ENCODE results near the gene NDFIP2. TPM values are rescaled to one million over a fixed set of nuclear protein-coding genes. Genes with fewer than 3 reads are reported as not detected.
A peak's percentile ranks its signal among the peaks of the same experiment; 100 is the strongest.

Gene NDFIP2
- total RNA-seq: 10 to 100 TPM; 16.4 to 62.1 (median 40.7) TPM
- polyA plus RNA-seq: 10 to 100 TPM in 1 of 3 donors, 1 to 10 TPM in 2; 5.2 to 50.7 (median 9.3) TPM
- long read RNA-seq, donor 1, full-length matches to known transcripts: 31 of 37 reads
- long read RNA-seq, donor 1, partial matches to known transcripts: 6 of 37 reads
- long read RNA-seq, donor 1, other reads (novel, unspliced or antisense): 0 of 37 reads
- long read RNA-seq, donor 2, full-length matches to known transcripts: 16 of 42 reads
- long read RNA-seq, donor 2, partial matches to known transcripts: 26 of 42 reads
- long read RNA-seq, donor 2, other reads (novel, unspliced or antisense): 0 of 42 reads
- long read RNA-seq, donor 3, full-length matches to known transcripts: 21 of 28 reads
- long read RNA-seq, donor 3, partial matches to known transcripts: 7 of 28 reads
- long read RNA-seq, donor 3, other reads (novel, unspliced or antisense): 0 of 28 reads
- long read RNA-seq, donor 4, full-length matches to known transcripts: 40 of 45 reads
- long read RNA-seq, donor 4, partial matches to known transcripts: 0 of 45 reads
- long read RNA-seq, donor 4, other reads (novel, unspliced or antisense): 5 of 45 reads
- long read RNA-seq, donor 5, full-length matches to known transcripts: 103 of 123 reads
- long read RNA-seq, donor 5, partial matches to known transcripts: 2 of 123 reads
- long read RNA-seq, donor 5, other reads (novel, unspliced or antisense): 18 of 123 reads
- long read RNA-seq, donor 6, full-length matches to known transcripts: 15 of 15 reads
- long read RNA-seq, donor 6, partial matches to known transcripts: 0 of 15 reads
- long read RNA-seq, donor 6, other reads (novel, unspliced or antisense): 0 of 15 reads
- long read RNA-seq, donor 7, full-length matches to known transcripts: 13 of 19 reads
- long read RNA-seq, donor 7, partial matches to known transcripts: 6 of 19 reads
- long read RNA-seq, donor 7, other reads (novel, unspliced or antisense): 0 of 19 reads
- long read RNA-seq, donor 8, full-length matches to known transcripts: 35 of 40 reads
- long read RNA-seq, donor 8, partial matches to known transcripts: 5 of 40 reads
- long read RNA-seq, donor 8, other reads (novel, unspliced or antisense): 0 of 40 reads
- long read RNA-seq, donor 9, full-length matches to known transcripts: 17 of 36 reads
- long read RNA-seq, donor 9, partial matches to known transcripts: 19 of 36 reads
- long read RNA-seq, donor 9, other reads (novel, unspliced or antisense): 0 of 36 reads
- long read RNA-seq, donor 10, full-length matches to known transcripts: 12 of 12 reads
- long read RNA-seq, donor 10, partial matches to known transcripts: 0 of 12 reads
- long read RNA-seq, donor 10, other reads (novel, unspliced or antisense): 0 of 12 reads

GRCh38 chr13:79480954-79481684, at the start of gene NDFIP2:
NDFIP2 (plus strand) TSS chr13:79481155; CDS start chr13:79481204, 49 bp downstream.
- Histone ChIP-seq H3K27ac (peak within 1 kb of the TSS in 4 of 5 donors; percentile 42 to 85 (median 80)), H3K4me1 (replicated peaks in 1 of 2) (peaks cover 5 to 26% of the 10 kb centered on the region in 2 donors), H3K9me3 (replicated peaks in 1 of 3) (no peaks in the 10 kb centered on the region), H3K4me3 (peak within 1 kb of the TSS; percentile 44 to 90 (median 72)), H3K36me3 (replicated peaks in 1 of 2) (no peaks in the 10 kb centered on the region), H3K27me3 (no peaks in the 10 kb centered on the region)
- WGBS, 4 donors: 0 to 1% (median 1%) methylated on average over 32 to 74 of the region's 74 CpGs
- DNase-seq: peak; percentile 81 to 91 (median 87)
- peak in 2 of 6 experiments; percentile 5 to 27 for TF ChIP-seq CTCF (IDR thresholded peaks at IDR 0.05)
- TF ChIP-seq POLR2A (IDR thresholded peaks at IDR 0.05): peak; percentile 42 to 79
- intact Hi-C loops (cut with DNase I): loop anchor here in 1 of 2 donors (10.0 kb wide), 1 partner anchor 56 kb away; no protein-coding TSS in a partner anchor

GRCh38 chr13:79432086-79432485, 48.9 kb upstream of the NDFIP2 start:
- no peak overlapping the region for H3K4me3 ChIP-seq
- no peaks in the 10 kb centered on the region for H3K36me3 ChIP-seq (replicated peaks in 1 of 2)
- TF ChIP-seq CTCF (IDR thresholded peaks at IDR 0.05) (no peak), POLR2A (IDR thresholded peaks at IDR 0.05) (no peak)
- intact Hi-C loops (cut with DNase I): loop anchor here in 1 of 2 donors (10.0 kb wide), 1 partner anchor 103 kb away; no protein-coding TSS in a partner anchor
- no peaks in the 10 kb centered on the region for H3K9me3 ChIP-seq (replicated peaks in 1 of 3)
- no peak for DNase-seq
- H3K4me1 ChIP-seq (replicated peaks in 1 of 2): peaks cover 0 to 7% of the 10 kb centered on the region in 2 donors
- 87 to 96% (median 94%) methylated on average over 4 to 6 of the region's 6 CpGs for whole genome bisulfite sequencing, 4 donors
- no peaks in the 10 kb centered on the region for H3K27me3 ChIP-seq
- no peak overlapping the region for H3K27ac ChIP-seq

GRCh38 chr13:79432992-79433391, 48.0 kb upstream of the NDFIP2 start:
- TF ChIP-seq CTCF (IDR thresholded peaks at IDR 0.05) (no peak), POLR2A (IDR thresholded peaks at IDR 0.05) (no peak)
- Histone ChIP-seq H3K36me3 (replicated peaks in 1 of 2) (no peaks in the 10 kb centered on the region), H3K4me3 (no peak overlapping the region), H3K27me3 (no peaks in the 10 kb centered on the region), H3K4me1 (replicated peaks in 1 of 2) (peaks cover 0 to 7% of the 10 kb centered on the region in 2 donors), H3K27ac (no peak overlapping the region), H3K9me3 (replicated peaks in 1 of 3) (no peaks in the 10 kb centered on the region)
- WGBS, 4 donors: 89 to 100% (median 98%) methylated on average over 3 to 11 of the region's 11 CpGs
- intact Hi-C loops (cut with DNase I): loop anchor here in 1 of 2 donors (10.0 kb wide), 1 partner anchor 102 kb away; no protein-coding TSS in a partner anchor
- DNase-seq: no peak
